Gastrocnemius medialis (tissue), 4 donors: Measurements from ENCODE around the gene PTPRC.

Source experiments
- CTCF ChIP-seq, 5 experiments: fragments of 450-650 bp in 3 of 5; fragments of 200-600 bp in 2 of 5; sonication (generic) in 2 of 5; IDR thresholded peaks in 4 of 5; conservative IDR thresholded peaks in 1 of 5; 1 replicate in 4 of 5; 2 replicates in 1 of 5; pipeline ENCODE4 v1.5.1; 2016 to 2019; ENCODE audit warnings: antibody characterized with exemption in 5 of 5, mild to moderate bottlenecking in 3 of 5, moderate library complexity in 3 of 5
- POLR2A ChIP-seq, 2 donors: fragments of 450-650 bp; IDR thresholded peaks; one replicate each; pipeline ENCODE4 v1.6.1; 2017; ENCODE audit warnings: antibody characterized with exemption in 2 of 2, mild to moderate bottlenecking in 2 of 2, moderate library complexity in 2 of 2

GRCh38 chr1:198635964-198636363, 2.9 kb upstream of the PTPRC start:
- no peak for TF ChIP-seq CTCF (IDR thresholded peaks at IDR 0.05 in 4 of 5, conservative IDR thresholded peaks at IDR 0.05 in 1 of 5)
- TF ChIP-seq POLR2A (IDR thresholded peaks at IDR 0.05), result no peak
